ENCODE measurements around the gene TBX1.

The TBX1 gene

GRCh38 chr22:19753996-19754700 lies 6.4 kb upstream of the TBX1 start:
- DNase-seq (ENCODE audit: low read depth in 2 of 2) = no peak

- no peak for DNase-seq (ENCODE audit: low read depth in 2 of 2)
Measured at GRCh38 chr22:19754701-19755144, 5.9 kb upstream of the TBX1 start.

- no peak for DNase-seq (ENCODE audit: low read depth in 2 of 2)
Measured at GRCh38 chr22:19755145-19755710, 5.3 kb upstream of the TBX1 start.

- DNase-seq (ENCODE audit: low read depth in 2 of 2) = no peak
Measured at GRCh38 chr22:19755722-19756287, 4.8 kb upstream of the TBX1 start.

GRCh38 chr22:19756288-19757128 lies 4.1 kb upstream of the TBX1 start:
- DNase-seq (ENCODE audit: low read depth in 2 of 2) = peak; percentile 32 to 39

GRCh38 chr22:19757140-19757984 lies 3.2 kb upstream of the TBX1 start:
- no peak for DNase-seq (ENCODE audit: low read depth in 2 of 2)

- DNase-seq (ENCODE audit: low read depth in 2 of 2) = no peak
Measured at GRCh38 chr22:19757985-19758895, 2.3 kb upstream of the TBX1 start.

GRCh38 chr22:19758896-19759426 lies 1.6 kb upstream of the TBX1 start:
- DNase-seq (ENCODE audit: low read depth in 2 of 2) = no peak

GRCh38 chr22:19759427-19760057 lies 1.0 kb upstream of the TBX1 start:
- DNase-seq (ENCODE audit: low read depth in 2 of 2) = no peak

- no peak for DNase-seq (ENCODE audit: low read depth in 2 of 2)
Measured at GRCh38 chr22:19760951-19761724, 560 bp downstream of the TBX1 start.

- no peak for DNase-seq (ENCODE audit: low read depth in 2 of 2)
Measured at GRCh38 chr22:19761725-19762567, 1.4 kb downstream of the TBX1 start.

- DNase-seq (ENCODE audit: low read depth in 2 of 2) = no peak
Measured at GRCh38 chr22:19762568-19763457, 2.2 kb downstream of the TBX1 start.

- no peak for DNase-seq (ENCODE audit: low read depth in 2 of 2)
Measured at GRCh38 chr22:19763458-19764298, 3.1 kb downstream of the TBX1 start.

GRCh38 chr22:19764299-19764593 lies 3.7 kb downstream of the TBX1 start:
- DNase-seq (ENCODE audit: low read depth in 2 of 2) = no peak

GRCh38 chr22:19764636-19765476 lies 4.3 kb downstream of the TBX1 start:
- no peak for DNase-seq (ENCODE audit: low read depth in 2 of 2)
